ENCODE measurements around the gene TMEM51.
A peak's percentile ranks its signal among the peaks of the same experiment; 100 is the strongest.
"Not testable (repeated sequence)": the region's sequence is repeated elsewhere in the genome, so short reads cannot be mapped to it uniquely, and the experiment has no call there.

TMEM51 gene

DNA sequence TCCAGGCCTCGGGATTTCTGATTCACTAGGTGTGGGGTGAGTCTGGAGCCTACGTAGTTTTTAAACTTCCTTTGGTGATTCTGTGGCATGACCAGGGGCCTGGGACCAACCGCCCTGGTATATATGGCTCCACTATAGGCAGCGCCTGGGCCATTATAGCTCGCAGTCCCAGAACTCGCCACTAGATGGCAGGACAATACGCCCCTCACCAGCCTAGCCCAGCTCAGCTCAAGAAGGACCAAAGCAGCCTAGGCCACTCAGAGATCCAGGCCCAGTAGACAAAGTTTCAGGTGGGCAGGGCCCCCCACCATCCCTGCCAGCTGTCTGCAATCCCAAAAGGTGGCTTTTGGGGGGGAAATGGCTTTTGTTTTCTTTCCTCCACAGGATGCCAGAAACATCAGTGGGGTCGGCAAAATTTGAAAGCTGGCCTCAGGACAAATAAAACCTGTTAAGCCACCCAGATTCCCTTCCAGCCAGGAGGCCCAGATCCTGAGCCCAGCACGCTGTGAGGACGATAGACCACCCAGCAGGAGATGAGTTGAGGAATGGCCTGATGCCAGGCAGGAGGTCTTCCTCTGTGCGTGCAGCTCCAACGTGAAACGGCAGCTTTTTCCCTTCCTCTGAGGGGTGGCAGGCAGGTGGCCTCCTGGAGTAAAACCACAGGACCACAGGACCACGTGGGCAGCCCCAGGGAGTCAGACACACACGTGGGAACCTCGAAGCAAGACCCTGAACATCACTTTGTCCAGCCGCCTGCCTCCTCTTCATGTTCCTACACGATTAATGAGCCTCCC lies 24.8 kb upstream of the TMEM51 start:
- peak; percentile 74 for DNase-seq

DNA sequence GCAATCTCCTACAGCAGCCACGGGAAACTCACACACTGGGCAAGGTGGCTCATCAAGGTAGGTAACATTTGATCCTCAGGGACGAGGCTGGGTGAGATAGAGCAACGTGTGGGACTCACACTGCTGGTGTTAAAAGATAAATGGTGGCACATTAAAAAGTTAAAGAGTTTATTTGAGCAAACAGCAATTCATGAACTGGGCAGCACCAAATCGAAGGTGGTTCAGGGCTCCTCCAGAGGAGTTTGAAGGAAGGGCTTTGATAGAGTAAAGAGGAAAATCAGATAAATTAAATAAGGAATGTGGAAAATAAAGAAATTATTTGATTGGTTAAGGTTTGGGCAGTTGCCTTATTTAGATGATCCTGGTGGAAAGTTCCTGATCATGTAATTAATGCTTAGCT lies 23.6 kb upstream of the TMEM51 start:
- DNase-seq = no peak

DNA sequence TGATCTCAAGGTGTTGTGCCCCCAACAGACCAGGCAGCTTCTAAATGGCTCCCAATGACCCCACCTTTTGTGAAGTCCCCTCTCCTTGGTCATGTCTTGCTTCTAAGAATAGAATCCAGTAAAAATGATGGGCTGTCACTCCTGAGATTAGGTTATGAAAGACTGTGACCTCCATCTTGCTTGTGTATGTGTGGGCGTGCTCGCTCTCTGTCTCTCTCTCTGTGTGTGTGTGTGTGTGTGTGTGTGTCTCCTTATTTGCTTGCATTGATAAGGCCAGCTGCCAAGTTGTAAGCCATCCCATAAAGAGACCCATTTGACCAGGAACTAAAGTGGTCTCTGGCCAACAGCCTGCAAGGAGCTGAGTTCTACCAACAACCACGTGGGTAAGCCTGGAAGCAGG lies 22.9 kb upstream of the TMEM51 start:
- no peak for DNase-seq

DNA sequence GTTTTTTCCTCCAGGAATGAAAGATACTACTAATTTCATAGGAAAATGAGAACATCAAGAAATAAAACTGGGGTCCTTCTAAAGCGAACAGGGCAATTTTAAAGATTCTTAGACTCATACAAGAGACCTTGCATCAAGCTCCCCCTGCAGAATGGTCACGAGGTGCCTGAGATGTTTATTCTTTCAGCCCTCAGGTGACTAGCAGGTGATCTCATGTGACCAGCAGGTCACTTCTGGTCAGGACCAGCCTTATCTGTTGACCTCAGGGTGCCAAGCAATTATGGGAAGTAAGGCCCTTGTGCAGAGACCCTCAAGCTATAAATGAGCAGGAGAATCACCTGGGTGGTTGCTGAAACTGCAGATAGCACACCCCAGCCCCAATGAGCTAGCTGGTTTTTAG lies 20.6 kb upstream of the TMEM51 start:
- no peak for DNase-seq

DNA sequence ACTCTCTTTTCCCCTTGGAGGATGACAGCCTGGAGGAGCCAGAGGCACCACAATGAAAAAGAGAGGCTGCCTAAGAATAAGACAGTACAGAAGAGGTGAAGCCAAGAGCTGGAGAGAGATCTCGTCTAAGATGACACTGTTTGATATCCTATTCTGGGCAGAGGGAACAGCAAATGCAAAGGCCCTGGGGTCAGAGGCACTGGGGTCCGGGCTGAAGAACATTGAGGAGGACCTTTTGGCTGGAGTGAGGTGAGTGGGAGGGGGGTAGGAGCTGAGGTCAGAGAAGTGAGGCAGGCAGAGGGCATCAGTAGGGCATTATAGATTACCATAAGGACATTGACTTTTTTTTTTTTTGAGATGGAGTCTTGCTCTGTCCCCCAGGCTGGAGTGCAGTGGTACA lies 19.3 kb upstream of the TMEM51 start:
- no peak for DNase-seq

DNA sequence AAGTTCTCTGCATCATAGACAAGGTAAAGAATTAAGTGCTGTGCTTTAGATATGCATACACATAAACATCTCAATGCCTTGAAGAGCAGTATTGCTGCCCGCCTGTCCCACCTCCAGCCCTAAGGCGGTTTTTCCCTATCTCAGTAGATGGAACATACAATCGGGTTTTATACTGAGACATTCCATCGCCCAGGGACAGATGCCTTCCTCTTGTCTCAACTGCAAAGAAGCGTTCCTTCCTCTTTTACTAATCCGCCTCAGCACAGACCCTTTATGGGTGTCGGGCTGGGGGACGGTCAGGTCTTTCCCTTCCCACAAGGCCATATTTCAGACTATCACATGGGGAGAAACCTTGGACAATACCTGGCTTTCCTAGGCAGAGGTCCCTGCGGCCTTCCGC lies 17.9 kb upstream of the TMEM51 start:
- not testable (repeated sequence) for DNase-seq

DNA sequence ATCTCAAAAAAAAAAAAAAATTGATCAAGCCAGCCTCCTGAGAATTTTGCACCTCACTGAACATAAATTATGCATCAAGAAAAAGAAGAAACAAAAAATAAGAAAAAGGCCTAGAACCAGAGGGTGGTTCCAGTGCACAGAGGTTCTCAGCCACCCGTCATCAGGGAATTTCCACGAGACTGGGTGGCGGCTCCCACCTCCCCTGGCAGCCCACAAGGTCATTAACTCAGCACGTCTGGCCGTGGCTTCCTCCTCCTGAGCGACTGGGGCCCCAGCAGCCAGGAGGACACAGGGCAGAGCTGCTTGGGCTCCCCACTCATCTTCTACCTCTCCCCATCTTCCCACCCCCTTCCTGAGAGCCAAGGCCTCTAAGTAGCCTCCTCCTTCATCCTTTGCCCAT lies 15.7 kb upstream of the TMEM51 start:
- no peak for DNase-seq

DNA sequence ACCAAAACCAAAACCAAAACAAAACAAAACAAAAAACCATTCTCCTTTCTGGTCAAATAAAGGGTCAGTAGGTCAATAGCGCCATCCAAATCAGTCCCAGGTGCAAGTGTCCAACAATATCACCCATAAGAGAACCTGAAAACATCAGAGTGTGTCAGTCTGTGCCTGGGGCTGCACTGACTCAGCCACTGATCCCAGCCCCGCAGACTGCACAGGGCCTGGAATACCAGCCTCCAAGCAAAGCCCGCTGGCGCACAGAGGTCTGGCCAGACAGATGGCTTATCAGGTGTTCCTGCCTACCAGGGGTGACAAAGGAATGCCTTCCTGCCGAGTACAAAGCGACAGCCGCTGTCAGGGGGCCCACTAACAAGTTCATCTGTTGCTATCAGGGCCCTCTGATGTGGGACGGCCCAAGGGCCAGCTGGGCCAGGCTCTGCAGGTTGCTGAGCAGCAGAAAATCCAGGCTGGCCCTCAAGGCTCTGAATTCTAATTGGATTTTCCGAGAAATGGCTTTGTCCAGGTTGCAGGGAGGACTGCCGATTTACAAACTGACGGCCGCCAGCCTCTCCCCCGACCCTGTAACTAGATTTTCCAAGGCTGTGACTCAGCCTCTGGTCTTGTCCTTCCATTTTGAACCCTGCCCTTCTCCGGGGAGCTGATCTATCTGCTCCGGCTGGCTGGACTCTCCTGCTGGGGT lies 13.7 kb upstream of the TMEM51 start:
- no peak for DNase-seq

DNA sequence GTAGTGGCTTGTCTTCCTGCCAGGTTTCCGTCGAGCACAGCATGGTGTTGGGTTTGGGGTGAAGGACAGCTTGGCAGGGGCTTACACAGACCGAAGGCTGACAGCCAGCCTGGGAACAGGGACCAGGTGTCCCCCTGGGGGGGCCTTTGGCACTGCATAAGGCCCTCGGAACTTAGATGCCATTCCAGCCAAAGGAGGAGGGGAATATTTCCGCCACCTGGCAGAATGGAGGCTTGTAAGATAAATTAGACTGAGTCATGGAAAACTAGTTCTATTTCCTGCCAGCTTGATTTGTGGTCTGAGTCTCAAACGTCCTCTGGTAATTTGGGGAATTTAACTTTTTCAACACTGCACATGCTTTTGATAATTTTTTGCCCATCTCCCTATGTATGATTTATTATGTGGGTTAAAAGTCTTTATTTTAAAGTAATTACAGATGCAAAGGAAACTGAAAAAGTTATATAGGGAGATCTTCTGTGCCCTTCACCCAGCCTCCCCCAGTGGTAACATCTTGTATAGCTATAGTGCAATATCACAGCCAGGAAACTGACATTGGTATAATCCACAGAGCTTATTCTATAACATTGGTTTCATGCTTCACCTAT lies 11.5 kb upstream of the TMEM51 start:
- no peak for DNase-seq

DNA sequence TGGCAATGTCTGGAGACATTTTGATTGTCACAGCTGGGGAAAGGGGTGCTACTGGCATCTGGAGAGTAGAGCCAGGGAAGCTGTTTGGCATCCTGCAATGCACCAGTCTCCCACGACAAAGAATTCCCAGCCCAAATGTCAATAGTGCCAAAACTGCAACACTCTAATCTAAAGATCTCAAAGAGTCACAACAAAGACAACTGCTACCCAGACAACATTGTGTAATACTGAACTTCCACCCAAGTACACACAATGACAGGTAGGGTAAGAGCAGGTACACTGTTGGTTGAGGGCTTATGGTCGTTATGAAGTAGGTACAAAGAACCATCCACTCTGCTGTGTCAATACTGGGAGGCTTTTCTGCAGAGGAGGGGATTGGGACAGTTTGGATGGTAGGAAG lies 8.2 kb upstream of the TMEM51 start:
- DNase-seq = no peak

DNA sequence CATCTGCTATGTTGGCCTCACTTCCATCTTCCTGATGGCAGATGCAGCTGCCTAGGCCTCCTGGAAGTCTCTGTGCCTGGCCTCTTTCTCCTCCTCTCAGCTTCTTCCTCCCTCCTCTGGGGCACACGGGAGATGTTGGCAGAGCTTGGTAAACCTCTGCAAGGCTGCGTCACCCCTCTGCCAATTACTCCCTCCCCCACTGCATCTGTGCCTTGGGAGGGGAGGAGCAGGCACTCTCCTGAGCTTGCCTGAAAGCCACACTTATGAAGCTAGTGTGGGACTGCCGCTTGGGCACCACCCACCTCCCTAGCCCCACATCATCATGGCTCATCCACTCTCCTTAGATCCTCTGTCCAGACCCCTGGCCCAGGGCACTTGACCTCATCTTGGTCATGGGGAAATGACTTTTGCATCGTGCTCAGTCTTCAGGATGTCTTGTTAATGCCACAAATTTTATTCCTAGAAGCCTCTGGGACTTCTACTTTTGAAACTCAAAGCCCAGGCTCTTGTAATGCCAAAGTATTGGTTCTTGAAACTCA lies 7.3 kb upstream of the TMEM51 start:
- no peak for DNase-seq

DNA sequence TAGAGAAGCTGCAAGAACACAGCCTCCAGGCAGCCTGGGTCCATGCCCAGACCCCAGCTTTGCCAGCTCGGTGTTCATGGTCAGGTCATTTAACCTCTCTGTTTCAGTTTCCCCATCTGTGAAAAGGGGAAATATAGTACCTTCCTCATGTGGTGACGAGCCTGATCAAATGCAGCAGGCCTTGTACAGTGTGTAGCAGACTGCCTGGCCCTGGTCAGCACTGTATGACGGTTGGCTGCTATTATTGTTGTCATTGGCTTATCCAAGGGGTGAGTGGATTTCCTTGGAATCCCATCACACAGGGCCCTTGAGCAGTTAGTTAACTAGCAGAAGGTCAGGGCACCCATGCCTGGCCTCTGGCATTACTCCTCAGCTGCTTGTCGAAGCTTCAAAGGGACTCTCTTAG lies 6.6 kb upstream of the TMEM51 start:
- DNase-seq = no peak

DNA sequence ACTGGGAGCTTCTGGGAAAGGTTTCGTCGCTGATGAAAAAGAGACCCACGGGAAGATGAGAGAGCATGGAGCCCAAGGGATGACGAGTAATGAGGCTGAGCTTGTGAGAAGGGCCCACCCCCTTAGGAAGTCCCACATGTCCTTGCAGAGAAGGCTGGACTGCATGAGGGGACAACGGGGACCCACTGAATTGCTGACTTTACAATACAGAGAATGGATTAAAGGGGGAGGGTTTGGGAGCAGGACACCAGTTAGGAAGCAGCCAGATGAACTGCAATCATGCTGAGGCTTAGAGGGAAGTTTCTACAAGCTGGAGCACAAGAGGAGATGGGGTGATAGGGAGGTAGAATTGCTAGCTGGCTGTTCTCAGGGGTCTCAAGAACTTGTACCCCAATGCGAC lies 5.5 kb upstream of the TMEM51 start:
- DNase-seq = no peak

DNA sequence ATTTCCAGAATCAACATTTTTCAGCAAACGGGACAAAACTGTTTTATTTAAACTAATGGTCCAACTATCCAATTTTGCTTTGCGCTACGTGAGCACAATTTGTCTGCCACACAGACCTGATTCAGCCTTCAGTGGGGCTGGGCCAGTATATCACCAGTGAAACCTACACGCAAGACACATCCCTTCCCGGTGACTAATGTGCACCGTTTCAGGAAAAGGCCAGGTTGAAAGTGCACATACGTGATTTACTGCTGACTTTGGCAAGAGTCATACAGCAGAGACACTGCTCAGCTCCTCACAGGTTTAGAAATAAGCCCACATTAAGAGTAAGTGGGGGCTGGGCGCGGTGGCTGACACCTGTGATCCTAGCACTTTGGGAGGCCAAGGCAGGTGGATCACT lies 5.1 kb upstream of the TMEM51 start:
- no peak for DNase-seq

DNA sequence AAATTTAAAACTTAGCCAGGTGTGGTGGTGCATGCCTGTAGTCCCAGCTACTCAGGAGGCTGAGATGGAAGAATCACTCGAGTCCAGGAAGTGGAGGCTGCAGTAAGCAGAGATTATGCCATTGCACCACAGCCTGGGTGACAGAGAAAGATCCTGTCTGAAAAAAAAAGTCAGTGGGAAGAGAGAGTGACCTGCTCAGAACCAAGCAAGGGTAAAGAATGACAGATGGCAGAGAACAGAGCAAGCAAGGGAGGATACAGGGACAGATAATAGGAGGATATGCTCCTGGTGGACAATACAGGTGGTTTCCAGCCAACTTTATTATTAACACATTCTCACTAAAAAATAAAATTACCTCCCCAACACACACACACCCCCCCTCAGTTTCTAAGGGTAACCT lies 4.6 kb upstream of the TMEM51 start:
- DNase-seq = no peak

DNA sequence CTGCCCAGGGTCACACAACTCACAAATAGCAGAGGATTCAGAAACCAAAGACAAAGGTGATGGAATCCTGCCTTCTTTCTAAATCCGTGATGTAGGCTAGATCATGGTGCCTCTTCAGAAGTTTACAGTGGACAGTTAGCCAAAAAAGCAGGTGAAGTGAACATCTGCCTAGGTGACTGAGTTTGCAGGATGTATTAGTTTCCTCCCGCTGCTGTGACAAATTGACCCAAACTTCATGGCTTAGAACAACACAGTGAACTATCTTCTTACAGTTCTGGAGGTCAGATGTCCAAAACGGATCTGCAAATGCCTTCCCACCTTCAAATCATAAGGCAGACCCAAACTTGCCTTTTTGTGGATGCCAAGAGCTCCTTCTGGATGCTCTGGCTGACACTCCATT lies 3.2 kb upstream of the TMEM51 start:
- DNase-seq = no peak

DNA sequence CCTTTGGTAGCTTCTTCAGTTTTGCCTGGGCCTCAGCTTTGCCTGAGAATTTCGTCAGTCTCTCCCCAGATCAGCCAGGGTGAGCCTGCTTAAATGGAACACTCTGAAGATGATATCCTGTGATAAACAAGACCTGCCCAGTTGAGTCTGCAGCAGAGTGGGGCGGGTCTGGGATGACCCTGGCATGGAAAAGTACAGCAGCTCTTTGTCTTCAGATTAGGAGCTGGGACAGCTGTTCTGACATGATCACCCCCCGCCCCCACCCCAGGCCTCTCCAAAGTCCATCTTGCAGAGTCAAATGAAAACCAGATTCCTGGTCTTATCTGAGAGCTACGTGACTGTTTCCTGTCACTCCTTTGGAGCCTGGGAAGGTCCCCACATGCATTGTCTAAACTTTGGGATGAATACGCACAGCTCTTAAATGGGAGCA lies 2.2 kb upstream of the TMEM51 start:
- DNase-seq = no peak

DNA sequence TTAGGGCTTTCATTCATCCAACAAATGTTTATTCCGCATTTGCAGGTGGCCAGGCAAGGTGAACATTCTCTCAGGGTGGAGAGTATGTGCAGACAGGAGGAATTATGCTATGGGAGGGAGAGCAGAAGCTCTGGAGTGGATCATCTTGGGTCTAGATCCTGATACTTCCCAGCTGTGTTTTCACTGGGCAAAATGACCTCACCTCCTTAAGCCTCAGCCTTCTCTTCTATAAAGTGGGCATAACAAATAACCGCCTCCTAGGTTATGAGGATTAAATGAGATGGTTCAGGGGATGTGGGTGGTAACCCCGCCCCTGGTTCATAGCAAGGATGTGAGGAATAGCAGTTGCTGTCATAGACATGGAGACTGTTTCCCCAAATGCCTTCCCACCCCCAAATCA lies 1.7 kb upstream of the TMEM51 start:
- no peak for DNase-seq

DNA sequence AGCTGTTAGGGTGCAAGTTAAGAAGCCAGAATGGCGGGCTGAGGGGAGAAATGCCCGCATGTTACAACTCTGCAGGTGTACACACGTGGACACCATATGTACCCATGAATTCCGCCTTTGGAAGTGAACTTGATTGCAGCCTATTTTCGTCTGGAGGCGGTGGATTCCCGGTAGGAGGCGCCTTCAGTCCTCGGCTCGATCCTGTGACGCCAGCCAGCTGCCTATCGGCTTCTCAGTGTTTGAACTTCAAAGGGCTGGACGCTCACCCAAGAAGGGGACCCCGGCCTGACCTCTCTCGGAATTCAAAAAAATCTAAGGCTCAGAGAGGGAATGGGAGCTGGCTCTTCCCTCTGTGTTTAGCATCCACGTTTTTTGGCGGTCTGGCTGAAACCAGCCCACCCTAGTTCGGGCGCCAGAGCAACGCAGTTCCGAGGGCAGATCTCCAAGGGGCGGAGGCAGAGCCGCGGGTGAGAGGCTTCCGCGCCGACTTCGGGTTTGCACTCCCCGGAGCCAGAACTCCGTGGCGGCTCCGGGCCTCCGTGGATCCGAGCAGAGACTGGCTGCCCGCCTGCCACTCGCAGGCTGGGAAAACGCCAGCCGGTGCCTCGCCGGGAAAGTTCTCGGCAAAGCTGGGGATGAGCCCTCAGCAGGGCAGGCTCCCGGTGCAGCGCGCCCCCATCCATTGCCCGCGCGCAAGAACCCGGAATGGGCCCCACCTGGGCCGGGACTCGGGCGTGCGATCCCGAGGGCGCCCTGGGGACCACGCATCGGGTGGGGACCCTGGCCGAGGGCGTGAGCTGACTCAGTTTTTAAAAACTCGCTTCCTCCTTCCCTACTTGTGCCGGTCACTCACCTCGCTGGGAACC lies 996 bp upstream of the TMEM51 start:
- peak; percentile 12 for DNase-seq

DNA sequence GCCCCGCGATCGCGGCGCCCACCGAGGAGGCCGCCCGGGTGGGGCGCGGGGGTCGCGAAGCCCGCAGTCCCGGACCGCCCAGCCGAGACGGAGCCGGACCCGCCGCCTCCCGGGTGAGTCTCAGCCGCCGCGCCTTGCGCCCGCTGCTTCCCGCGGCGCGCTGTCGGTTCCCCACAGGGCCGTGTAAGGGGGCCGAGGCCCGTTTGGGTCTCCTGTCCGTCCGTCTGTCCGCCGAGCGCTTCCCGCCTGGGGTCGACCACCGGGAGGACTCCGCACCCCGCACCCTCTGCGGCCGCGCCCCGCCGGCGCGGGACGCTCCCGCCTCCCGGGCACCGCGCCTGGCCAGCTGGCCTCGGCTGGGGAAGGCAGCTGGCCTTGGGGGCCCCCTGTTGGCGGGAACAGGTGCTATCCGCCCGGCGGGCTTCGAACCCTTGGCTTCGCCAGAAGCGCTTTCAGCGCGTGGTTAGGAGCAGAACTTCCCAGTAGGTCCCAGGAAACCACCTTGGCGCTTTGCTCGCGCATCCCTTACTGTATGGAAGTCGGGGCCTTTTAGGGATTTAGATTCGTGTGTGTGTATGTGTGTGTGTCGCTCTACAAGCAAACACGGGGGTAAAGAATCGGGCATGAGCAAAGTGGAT lies 414 bp downstream of the TMEM51 start:
- peak; percentile 27 for DNase-seq

DNA sequence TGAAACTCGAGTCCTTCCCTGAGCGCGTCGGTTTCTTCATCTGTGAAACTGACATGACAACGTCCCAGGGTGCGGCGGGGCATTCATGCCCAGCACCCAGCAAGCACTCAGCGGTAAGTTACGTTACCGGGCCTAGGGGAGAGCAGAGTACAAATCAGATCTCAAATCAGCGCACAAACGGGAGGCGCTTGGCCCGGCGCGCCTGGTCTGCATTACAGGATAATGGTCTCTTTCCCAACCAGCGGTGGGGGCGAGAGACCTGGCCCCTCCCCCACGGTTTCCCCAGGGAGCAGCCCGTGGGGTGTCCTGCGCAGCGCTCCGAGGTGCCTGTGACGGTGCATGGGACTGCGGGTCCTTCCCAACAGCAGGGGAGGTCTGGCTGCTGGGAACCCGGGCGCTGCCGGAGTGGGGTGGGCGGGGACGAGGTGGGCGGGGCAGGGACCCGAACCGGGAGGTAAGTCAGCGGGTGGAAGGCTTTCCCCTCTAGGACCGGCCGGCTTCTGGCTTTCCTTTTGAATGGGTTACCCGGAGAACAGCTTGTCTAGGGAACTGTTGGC lies 1.0 kb downstream of the TMEM51 start:
- no peak for DNase-seq

DNA sequence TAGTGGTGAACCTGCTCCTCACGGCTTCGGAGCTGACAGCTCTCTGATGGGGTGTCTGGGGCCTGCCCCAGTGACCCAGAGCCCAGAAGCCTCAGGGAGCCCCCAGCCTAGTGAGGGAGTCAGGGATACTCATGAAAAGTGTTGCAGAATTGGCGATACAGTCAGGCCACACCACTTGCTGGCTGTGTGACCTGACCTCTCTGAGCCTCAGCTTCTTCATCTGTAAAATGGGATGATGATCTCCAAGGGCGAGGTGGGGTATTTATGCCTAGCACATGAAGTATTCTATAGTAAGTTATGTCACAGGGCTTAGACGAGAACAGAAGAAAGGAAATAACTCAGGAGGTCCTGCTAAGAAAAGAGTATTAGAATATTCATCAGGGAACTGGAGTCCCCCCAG lies 1.6 kb downstream of the TMEM51 start:
- no peak for DNase-seq

Data from activated CD4-positive, alpha-beta T cell treated with anti-CD3 and anti-CD28 coated beads, Interleukin-2, amount 50 U/mL, for 16 hours (primary cell).